ENCODE measurements around the gene SLC6A13. TPM values are rescaled to one million over a fixed set of nuclear protein-coding genes. Genes with fewer than 3 reads are reported as not detected.

Gene SLC6A13
- total and polyA plus RNA-seq, 10 of the 15 experiments (the other 5 are each of a cell fraction or from before 2014, with no cell fraction given), result 0.18 to 1.2 (median 0.20) TPM; not detected in 3

GRCh38 chr12:211639-212414 is 50.8 kb downstream of the SLC6A13 start:
- no peak overlapping the region for H3K4me2 ChIP-seq (ENCODE audit: control insufficient read depth, insufficient read depth)
- in situ Hi-C loops (cut with MboI), result no loop called here
- H2AFZ ChIP-seq (ENCODE audit: control insufficient read depth, low read depth, low read length), result no peak overlapping the region
- no peaks in the 10 kb centered on the region for H4K20me1 ChIP-seq (ENCODE audit: control insufficient read depth, insufficient read depth)
- FAIRE-seq (no peak), DNase-seq (ENCODE audit: low read depth, low spot score) (no peak), ATAC-seq (no peak; the same call in 1 of the 3 replicates)
- TF ChIP-seq EED (IDR thresholded peaks at IDR 0.05; ENCODE audit: low read depth) (no peak), E2F4 (IDR thresholded peaks at IDR 0.05; ENCODE audit: low read depth, low read length) (no peak), ELK1 (IDR thresholded peaks at IDR 0.05; ENCODE audit: low read depth, low read length) (no peak), NR2C2 (IDR thresholded peaks at IDR 0.05; ENCODE audit: borderline replicate concordance, control insufficient read depth, insufficient read length, low read depth) (no peak), YY1 (IDR thresholded peaks at IDR 0.05; ENCODE audit: low read depth, low read length) (no peak)
- peaks cover 10% of the 10 kb centered on the region for H3K4me1 ChIP-seq (ENCODE audit: control insufficient read depth, insufficient read depth, low read length)
- H3K9ac ChIP-seq (ENCODE audit: control insufficient read depth, insufficient read depth, low read length), result no peak overlapping the region
- H3K27ac ChIP-seq (ENCODE audit: control insufficient read depth, insufficient read depth), result no peak overlapping the region
- intact Hi-C loops (cut with micrococcal nuclease; ENCODE audit: unreplicated experiment), result no loop called here
- H3K9me3 ChIP-seq (replicated peaks; ENCODE audit: control insufficient read depth, insufficient read depth, low read length), result no peaks in the 10 kb centered on the region
- H3K79me2 ChIP-seq (ENCODE audit: control insufficient read depth, insufficient read depth, low read length), result no peaks in the 10 kb centered on the region
- no TSS peak for BruUV-seq (replicated peaks)
- peaks cover 0 to 2% of the 10 kb centered on the region in 2 experiments; a peak in 2 of 4 replicates for H3K27me3 ChIP-seq (replicated peaks in 1 of 2; ENCODE audit: control insufficient read depth in 2 of 2, insufficient read depth in 2 of 2, low read length in 1 of 2)
- POLR2A ChIA-PET, result no interaction called here
- H3K4me3 ChIP-seq, result no peak overlapping the region
- H3K36me3 ChIP-seq (ENCODE audit: control insufficient read depth in 2 of 2, insufficient read depth in 2 of 2, low read length in 1 of 2), result no peaks in the 10 kb centered on the region
- WGBS (ENCODE audit: insufficient coverage, insufficient replicate concordance, low lambda C conversion rate, missing lambda C conversion rate), result 69% methylated on average over 16 of the region's 16 CpGs
- RAD21 ChIA-PET (ENCODE audit: unreplicated experiment), result no interaction called here
- CTCF ChIA-PET, result interaction anchor here (1.1 kb wide), 1 partner anchor 8 kb away, joined by 4 read pairs; no protein-coding TSS in a partner anchor
- SMC1A ChIA-PET (ENCODE audit: uncharacterized antibody, unreplicated experiment), result no interaction called here
